HFF-Myc (cell line): ENCODE results near the gene PLCXD3.

Source experiments
- DNase-seq: peaks from one replicate; pipeline ENCODE4 v3.0.0-alpha.2; 2011; ENCODE audit warnings: low read depth; ENCODE audit errors: extremely low read depth
- H3K4me3 ChIP-seq: replicated peaks from 2 replicates; pipeline ENCODE4 v1.5.1; 2011; ENCODE audit warnings: low read depth, mild to moderate bottlenecking, control low read depth, low read length
- CTCF ChIP-seq: IDR thresholded peaks from 2 replicates; pipeline ENCODE4 v1.5.1; 2012; ENCODE audit warnings: mild to moderate bottlenecking, low read depth, low read length, control low read depth; ENCODE audit errors: missing control alignments

PLCXD3 gene

GRCh38 chr5:41532485-41532884 is 22.1 kb upstream of the PLCXD3 start:
- H3K4me3 ChIP-seq: no peak overlapping the region
- DNase-seq: no peak
- TF ChIP-seq CTCF: no peak

GRCh38 chr5:41527201-41527779 is 16.9 kb upstream of the PLCXD3 start:
- no peak overlapping the region for H3K4me3 ChIP-seq
- TF ChIP-seq CTCF: no peak
- peak; percentile 29 for DNase-seq

- TF ChIP-seq CTCF: no peak
- no peak for DNase-seq
- H3K4me3 ChIP-seq: no peak overlapping the region
Measured at GRCh38 chr5:41526699-41527098, 16.3 kb upstream of the PLCXD3 start.

GRCh38 chr5:41524174-41524573 is 13.8 kb upstream of the PLCXD3 start:
- no peak overlapping the region for H3K4me3 ChIP-seq
- DNase-seq: no peak
- no peak for TF ChIP-seq CTCF

GRCh38 chr5:41522193-41522786 is 11.9 kb upstream of the PLCXD3 start:
- no peak for DNase-seq
- H3K4me3 ChIP-seq: no peak overlapping the region
- no peak for TF ChIP-seq CTCF

- no peak for TF ChIP-seq CTCF
- no peak for DNase-seq
Measured at GRCh38 chr5:41519801-41520200, 9.4 kb upstream of the PLCXD3 start.

GRCh38 chr5:41517909-41518308 is 7.5 kb upstream of the PLCXD3 start:
- no peak overlapping the region for H3K4me3 ChIP-seq
- peak; percentile 9 for DNase-seq
- TF ChIP-seq CTCF: no peak

More at GRCh38 chr5:41519801-41520200, 9.4 kb upstream of the PLCXD3 start:
- H3K4me3 ChIP-seq: no peak overlapping the region
